GM19351 (cell line): ENCODE measurements around the gene NUP205.

Experiments used
- ATAC-seq: cut with Tn5 transposase; IDR thresholded peaks from one replicate; pipeline ENCODE4 v1.9.1; 2021; ENCODE audit warnings: mild to moderate bottlenecking, moderate library complexity; ENCODE audit not compliant: unreplicated experiment

The NUP205 gene

GRCh38 chr7:135697276-135698049 is 139.7 kb downstream of the NUP205 start:
- no peak for ATAC-seq
